Measurements from ENCODE around the gene DIP2B.

The DIP2B gene

GRCh38 chr12:50725011-50725942 is 220.5 kb downstream of the DIP2B start:
- no peak for TF ChIP-seq CTCF (conservative IDR thresholded peaks at IDR 0.05; ENCODE audit: control insufficient read depth, insufficient read depth, low read depth, low read length)
- no peak overlapping the region for H3K4me3 ChIP-seq (ENCODE audit: control insufficient read depth, low read depth, low read length)
- DNase-seq (ENCODE audit: low read depth) = peak; percentile 37

- TF ChIP-seq CTCF (conservative IDR thresholded peaks at IDR 0.05; ENCODE audit: control insufficient read depth, insufficient read depth, low read depth, low read length) = no peak
- DNase-seq (ENCODE audit: low read depth) = no peak
- H3K4me3 ChIP-seq (ENCODE audit: control insufficient read depth, low read depth, low read length) = no peak overlapping the region
These were observed 222.7 kb downstream of the DIP2B start for GRCh38 chr12:50727466-50727865.

- no peak overlapping the region for H3K4me3 ChIP-seq (ENCODE audit: control insufficient read depth, low read depth, low read length)
- DNase-seq (ENCODE audit: low read depth) = no peak
- TF ChIP-seq CTCF (conservative IDR thresholded peaks at IDR 0.05; ENCODE audit: control insufficient read depth, insufficient read depth, low read depth, low read length) = no peak
These were observed 223.6 kb downstream of the DIP2B start for GRCh38 chr12:50728417-50728816.

- no peak for TF ChIP-seq CTCF (conservative IDR thresholded peaks at IDR 0.05; ENCODE audit: control insufficient read depth, insufficient read depth, low read depth, low read length)
- no peak overlapping the region for H3K4me3 ChIP-seq (ENCODE audit: control insufficient read depth, low read depth, low read length)
- DNase-seq (ENCODE audit: low read depth) = no peak
These were observed 224.1 kb downstream of the DIP2B start for GRCh38 chr12:50728841-50729240.

GRCh38 chr12:50732591-50732990 is 227.8 kb downstream of the DIP2B start:
- TF ChIP-seq CTCF (conservative IDR thresholded peaks at IDR 0.05; ENCODE audit: control insufficient read depth, insufficient read depth, low read depth, low read length) = no peak
- no peak overlapping the region for H3K4me3 ChIP-seq (ENCODE audit: control insufficient read depth, low read depth, low read length)
- DNase-seq (ENCODE audit: low read depth) = peak; percentile 97

- DNase-seq (ENCODE audit: low read depth) = no peak
- H3K4me3 ChIP-seq (ENCODE audit: control insufficient read depth, low read depth, low read length) = no peak overlapping the region
- TF ChIP-seq CTCF (conservative IDR thresholded peaks at IDR 0.05; ENCODE audit: control insufficient read depth, insufficient read depth, low read depth, low read length) = no peak
These were observed 228.9 kb downstream of the DIP2B start for GRCh38 chr12:50733706-50734105.

All from fibroblast of mammary gland (primary cell).